SK-N-SH (cell line): Measurements from ENCODE around the gene DUSP10. TPM values are rescaled to one million over a fixed set of nuclear protein-coding genes. Genes with fewer than 3 reads are reported as not detected.

ENCODE experiments used
- CTCF ChIA-PET: fragments of 300-600, 350-600 bp; formaldehyde crosslinking; extraction: SDS; loops from one replicate; lab custom pipeline; 2021; lab: Yijun Ruan, JAX
- POLR2A ChIA-PET: fragments of 350-600 bp; sonication (Branson Sonifier 250); formaldehyde crosslinking; extraction: SDS; loops from one replicate; lab custom pipeline; 2020; ENCODE audit warnings: antibody characterized with exemption, inconsistent platforms; lab: Yijun Ruan, JAX
- DNase-seq: peaks from one replicate; pipeline ENCODE4 v3.0.0; 2012
- H2AFZ ChIP-seq: fragments of 200-600 bp; sonication (generic); 2 replicates; pipeline ENCODE4 v1.8.1; 2016; ENCODE audit warnings: antibody characterized with exemption, mild to moderate bottlenecking, low read depth
- H3F3A ChIP-seq: fragments of 200-600 bp; sonication (generic); replicated peaks from 2 replicates; pipeline ENCODE3; 2016; ENCODE audit warnings: antibody characterized with exemption, mild to moderate bottlenecking; ENCODE audit not compliant: insufficient read depth
- H3K27ac ChIP-seq, 2 experiments: fragments of 200-500 bp in 1 of 2; fragments of 200-600 bp in 1 of 2; sonication (Bioruptor generic) in 1 of 2; sonication (generic), shearing (Covaris generic) in 1 of 2; 2 replicates each; pipeline versions ENCODE4 v1.5.1 to v1.6.1; 2014 to 2016; ENCODE audit warnings: low read depth in 2 of 2, inconsistent platforms in 1 of 2, low read length in 1 of 2, mild to moderate bottlenecking in 1 of 2, mixed read lengths in 1 of 2
- H3K27me3 ChIP-seq: fragments of 200-600 bp; sonication (generic), shearing (Covaris generic); 2 replicates; pipeline ENCODE4 v1.6.1; 2016; ENCODE audit warnings: mixed run types; ENCODE audit not compliant: insufficient read depth
- H3K36me3 ChIP-seq, 2 experiments: fragments of 200-500 bp in 1 of 2; fragments of 200-600 bp in 1 of 2; sonication (Bioruptor generic) in 1 of 2; sonication (generic) in 1 of 2; replicated peaks in 1 of 2; 2 replicates each; pipeline versions ENCODE3 to v1.5.1; 2014 to 2016; ENCODE audit warnings: low read length in 1 of 2, mild to moderate bottlenecking in 1 of 2; ENCODE audit not compliant: insufficient read depth in 2 of 2, control insufficient read depth in 1 of 2
- H3K4me1 ChIP-seq, 2 experiments: fragments of 200-500 bp in 1 of 2; fragments of 200-600 bp in 1 of 2; sonication (Bioruptor generic) in 1 of 2; sonication (generic), shearing (Covaris generic) in 1 of 2; 2 replicates each; pipeline versions ENCODE4 v1.5.1 to v1.6.1; 2014 to 2016; ENCODE audit warnings: low read depth in 1 of 2, low read length in 1 of 2, mixed run types in 1 of 2; ENCODE audit not compliant: insufficient read depth in 2 of 2, control insufficient read depth in 1 of 2
- H3K4me2 ChIP-seq: fragments of 200-600 bp; sonication (generic), shearing (Covaris generic); 2 replicates; pipeline ENCODE4 v1.6.1; 2017; ENCODE audit warnings: mixed run types
- H3K4me3 ChIP-seq, 2 experiments: fragments of 200-500 bp in 1 of 2; fragments of 200-600 bp in 1 of 2; sonication (Bioruptor generic) in 1 of 2; sonication (generic), shearing (Covaris generic) in 1 of 2; 2 replicates each; pipeline versions ENCODE4 v1.5.1 to v1.8.1; 2014 to 2016; ENCODE audit warnings: low read depth in 2 of 2, inconsistent platforms in 1 of 2, low read length in 1 of 2, mild to moderate bottlenecking in 1 of 2, mixed read lengths in 1 of 2, moderate library complexity in 1 of 2
- H3K79me2 ChIP-seq: fragments of 200-600 bp; sonication (generic); 2 replicates; pipeline ENCODE4 v1.8.1; 2017; ENCODE audit warnings: mild to moderate bottlenecking; ENCODE audit not compliant: insufficient read depth
- H3K9ac ChIP-seq: fragments of 200-600 bp; sonication (generic); 2 replicates; pipeline ENCODE4 v1.6.1; 2017; ENCODE audit warnings: mixed run types
- H3K9me2 ChIP-seq: fragments of 200-600 bp; sonication (generic); 2 replicates; pipeline ENCODE4 v1.6.1; 2017; ENCODE audit warnings: mixed run types
- H3K9me3 ChIP-seq: fragments of 200-600 bp; sonication (generic); 2 replicates; pipeline ENCODE4 v1.6.1; 2017; ENCODE audit warnings: mixed run types, mild to moderate bottlenecking, moderate library complexity
- H4K20me1 ChIP-seq: fragments of 200-600 bp; sonication (generic); 2 replicates; pipeline ENCODE4 v1.6.1; 2017; ENCODE audit warnings: mild to moderate bottlenecking, mixed run types; ENCODE audit not compliant: insufficient read depth
- CHD2 ChIP-seq: fragments of 150-350 bp; IDR thresholded peaks from 2 replicates; pipeline ENCODE4 v1.6.1; 2018; ENCODE audit warnings: low read length; ENCODE audit not compliant: partially characterized antibody
- CTCF ChIP-seq: fragments of 200-600 bp; sonication (generic); IDR thresholded peaks from 2 replicates; pipeline ENCODE4 v1.6.1; 2017; ENCODE audit warnings: antibody characterized with exemption, mild to moderate bottlenecking, moderate library complexity
- EZH2phosphoT487 ChIP-seq: fragments of 200-600 bp; sonication (generic); IDR thresholded peaks from 2 replicates; pipeline ENCODE4 v1.6.1; 2017; ENCODE audit warnings: low read depth, mixed run types, mild to moderate bottlenecking, antibody characterized with exemption, moderate library complexity, borderline replicate concordance
- FOXM1 ChIP-seq: IDR thresholded peaks from 2 replicates; pipeline ENCODE4 v1.4.0; 2012; ENCODE audit warnings: low read depth, mild to moderate bottlenecking
- JUND ChIP-seq: IDR thresholded peaks from 2 replicates; pipeline ENCODE4 v1.4.0; 2012
- MAX ChIP-seq: IDR thresholded peaks from 2 replicates; pipeline ENCODE4 v1.4.0; 2012; ENCODE audit warnings: low read depth
- NRF1 ChIP-seq: IDR thresholded peaks from 2 replicates; pipeline ENCODE4 v1.6.1; 2012; ENCODE audit warnings: low read depth, mild to moderate bottlenecking, low read length
- POLR2AphosphoS5 ChIP-seq: IDR thresholded peaks from 2 replicates; pipeline ENCODE4 v1.6.1; 2012; ENCODE audit warnings: low read depth, low read length
- RCOR1 ChIP-seq: fragments of 150-350 bp; IDR thresholded peaks from 2 replicates; pipeline ENCODE4 v1.6.1; 2017; ENCODE audit warnings: antibody characterized with exemption, low read length
- REST ChIP-seq: IDR thresholded peaks from 2 replicates; pipeline ENCODE4 v1.6.1; 2012; ENCODE audit warnings: mild to moderate bottlenecking, low read depth, low read length, moderate library complexity
- RFX5 ChIP-seq: IDR thresholded peaks from 2 replicates; pipeline ENCODE4 v1.6.1; 2012; ENCODE audit warnings: mild to moderate bottlenecking, improper control_type of control experiment, low read length
- TCF12 ChIP-seq: IDR thresholded peaks from 2 replicates; pipeline ENCODE4 v1.4.0; 2012
- WGBS: methylation state at CpG from one replicate; pipeline ENCODE4 v1.1.6; 2017; ENCODE audit warnings: low lambda C conversion rate; 5-methylcytosine and 5-hydroxymethylcytosine counted together
- polyA plus RNA-seq, 3 experiments: library from polyadenylated mRNA; depleted of rRNA; stranded (reverse); fragments of >200 nt; gene quantifications; 2 replicates each; pipeline ENCODE4 v1.2.3, GENCODE V29; 2012

Gene DUSP10
- polyA plus RNA-seq, 1 of the 3 experiments (the other 2 are of a cell fraction) = 6.4 TPM

DNA sequence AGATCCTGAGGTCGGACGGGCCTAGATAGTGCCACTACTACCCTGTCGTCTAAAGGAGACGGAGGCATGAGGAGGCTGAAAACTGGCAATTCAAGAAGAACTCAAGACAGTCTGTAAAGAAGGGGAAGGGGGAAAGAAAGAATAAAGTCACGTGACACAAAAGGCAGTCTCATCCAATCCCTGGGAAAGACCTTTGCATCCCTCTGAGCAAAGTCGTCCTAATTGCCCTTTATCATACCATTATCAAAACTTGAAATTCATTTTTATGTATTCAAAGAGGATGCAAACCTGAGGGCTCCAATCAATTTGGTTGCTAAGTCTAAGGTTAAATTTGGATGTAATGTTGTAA lies 2.2 kb downstream of the DUSP10 start:
- no peak overlapping the region for H3K4me3 ChIP-seq
- H3K9me2 ChIP-seq = no peaks in the 10 kb centered on the region
- H3K36me3 ChIP-seq = peaks cover 0 to 22% of the 10 kb centered on the region in 2 experiments
- peaks cover 0 to 21% of the 10 kb centered on the region in 2 experiments; a peak in 2 of 4 replicates for H3K4me1 ChIP-seq
- POLR2A ChIA-PET = no interaction called here
- peaks cover 7% of the 10 kb centered on the region for H3F3A ChIP-seq
- no peak overlapping the region for H3K27ac ChIP-seq
- H3K4me2 ChIP-seq = peak overlapping the region; percentile 88; the same call in 1 of the 2 replicates
- no peaks in the 10 kb centered on the region for H3K9me3 ChIP-seq
- no peak overlapping the region for H3K9ac ChIP-seq
- DNase-seq = no peak
- H4K20me1 ChIP-seq = no peaks in the 10 kb centered on the region
- TF ChIP-seq JUND (no peak), EZH2phosphoT487 (no peak), TCF12 (no peak), CHD2 (no peak), CTCF (no peak), RFX5 (no peak), RCOR1 (no peak), POLR2AphosphoS5 (no peak), NRF1 (no peak), MAX (no peak)
- H2AFZ ChIP-seq = no peak overlapping the region
- no peaks in the 10 kb centered on the region for H3K27me3 ChIP-seq
- WGBS = 95% methylated on average over 6 of the region's 6 CpGs
- CTCF ChIA-PET = interaction anchor here (3.2 kb wide), 1 partner anchor 716 kb away, joined by 18 read pairs; no protein-coding TSS in a partner anchor
- H3K79me2 ChIP-seq = no peaks in the 10 kb centered on the region

DNA sequence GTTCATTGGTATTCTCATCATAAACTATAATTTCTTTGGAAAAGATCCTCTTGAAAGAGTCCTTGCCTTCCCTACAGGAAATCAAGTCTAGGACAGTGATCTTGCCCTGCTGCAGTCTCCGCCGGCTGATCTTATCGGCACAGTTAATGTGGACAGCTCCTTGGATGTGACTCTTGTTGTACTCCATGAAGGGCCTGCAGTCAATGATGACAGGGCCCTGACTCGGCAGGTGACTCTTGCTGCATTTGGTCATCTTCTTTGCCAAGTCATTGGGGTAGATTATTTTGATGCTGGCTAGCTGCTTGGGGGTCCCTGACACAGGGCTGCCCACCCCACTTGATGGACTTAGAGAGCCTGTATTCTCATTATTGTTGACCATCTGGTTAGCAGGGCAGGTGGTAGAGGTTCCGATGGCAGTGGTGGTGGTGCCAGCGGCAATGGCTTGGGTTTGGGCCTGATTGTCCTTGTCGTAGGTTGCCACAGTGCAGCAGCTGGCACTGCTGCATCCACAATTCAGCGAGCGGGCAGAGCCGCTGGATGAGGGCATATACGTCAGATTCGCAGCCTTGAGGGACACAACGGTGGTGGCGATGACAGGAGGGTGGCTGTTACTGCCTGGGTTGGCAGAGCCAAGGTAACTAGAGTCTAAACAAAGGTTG lies 2.7 kb downstream of the DUSP10 start:
- Histone ChIP-seq H3K4me2 (no peak overlapping the region), H2AFZ (no peak overlapping the region), H3K9ac (no peak overlapping the region), H3K4me3 (no peak overlapping the region), H3K27me3 (no peaks in the 10 kb centered on the region), H4K20me1 (no peaks in the 10 kb centered on the region), H3K27ac (no peak overlapping the region), H3K79me2 (no peaks in the 10 kb centered on the region), H3K9me2 (no peaks in the 10 kb centered on the region), H3K9me3 (no peaks in the 10 kb centered on the region), H3K36me3 (peaks cover 0 to 24% of the 10 kb centered on the region in 2 experiments), H3F3A (peaks cover 7% of the 10 kb centered on the region), H3K4me1 (peaks cover 0 to 21% of the 10 kb centered on the region in 2 experiments; a peak in 2 of 4 replicates)
- no peak for DNase-seq
- POLR2A ChIA-PET = no interaction called here
- CTCF ChIA-PET = interaction anchor here (3.2 kb wide), 1 partner anchor 717 kb away, joined by 18 read pairs; no protein-coding TSS in a partner anchor
- 98% methylated on average over 13 of the region's 14 CpGs for WGBS
- TF ChIP-seq FOXM1 (no peak), REST (peak; percentile 63; the same call in 1 of the 2 replicates)
- TF ChIP-seq, all 33 proteins: peak for 1
